HepG2 (cell line): ENCODE results near the gene ZNF506. TPM values are rescaled to one million over a fixed set of nuclear protein-coding genes. Genes with fewer than 3 reads are reported as not detected.

Experiments used
- ARID2 ChIP-seq: sonication (generic); formaldehyde crosslinking; IDR thresholded peaks from 2 replicates; pipeline ENCODE4 v1.8.1; 2022; ENCODE audit warnings: mild to moderate bottlenecking, missing genetic modification reagents, borderline replicate concordance
- CHD2 ChIP-seq: IDR thresholded peaks from 2 replicates; pipeline ENCODE4 v1.6.1; 2011; ENCODE audit warnings: low read depth, low read length, improper control_type of control experiment
- FOXA3 ChIP-seq: IDR thresholded peaks from 2 replicates; pipeline ENCODE4 v1.6.1; 2016; ENCODE audit warnings: missing genetic modification reagents, missing compliant biosample characterization
- FOXC1 ChIP-seq: sonication (generic); formaldehyde crosslinking; IDR thresholded peaks from 2 replicates; pipeline ENCODE4 v1.8.0; 2022; ENCODE audit warnings: mild to moderate bottlenecking, missing genetic modification reagents, borderline replicate concordance
- HNF4G ChIP-seq, 2 experiments: sonication (generic) in 1 of 2; formaldehyde crosslinking in 1 of 2; IDR thresholded peaks; 2 replicates each; pipeline versions ENCODE4 v1.4.0 to v1.6.1; 2011 to 2020; ENCODE audit warnings: borderline replicate concordance in 2 of 2, low read depth in 2 of 2, mild to moderate bottlenecking in 2 of 2, low read length in 1 of 2, missing genetic modification reagents in 1 of 2, moderate library complexity in 1 of 2
- HNRNPK ChIP-seq: fragments of 200-400 bp; formaldehyde crosslinking; IDR thresholded peaks from 2 replicates; pipeline ENCODE4 v1.6.1; 2018; ENCODE audit warnings: low read length, low read depth, moderate library complexity, mild to moderate bottlenecking; ENCODE audit not compliant: poor library complexity, severe bottlenecking
- MBNL3 ChIP-seq: fragments of 250-450 bp; sonication (Bioruptor Pico); conservative IDR thresholded peaks from 2 replicates; pipeline ENCODE4 v1.8.0; 2022; ENCODE audit warnings: mild to moderate bottlenecking, inconsistent platforms
- REL ChIP-seq: sonication (generic); formaldehyde crosslinking; conservative IDR thresholded peaks from 2 replicates; pipeline ENCODE4 v1.8.0; 2022; ENCODE audit warnings: mild to moderate bottlenecking, missing genetic modification reagents, moderate library complexity
- RELA ChIP-seq: sonication (generic); formaldehyde crosslinking; IDR thresholded peaks from 2 replicates; pipeline ENCODE4 v1.4.0; 2020; ENCODE audit warnings: missing genetic modification reagents
- SUZ12 ChIP-seq: fragments of 150-350 bp; IDR thresholded peaks from 2 replicates; pipeline ENCODE4 v1.6.1; 2014; ENCODE audit warnings: low read depth, low read length
- YEATS2 ChIP-seq: sonication (generic); formaldehyde crosslinking; IDR thresholded peaks from 2 replicates; pipeline ENCODE4 v1.4.0; 2020; ENCODE audit warnings: missing genetic modification reagents, borderline replicate concordance
- ZMYM4 ChIP-seq: sonication (generic); formaldehyde crosslinking; IDR thresholded peaks from 2 replicates; pipeline ENCODE4 v1.8.1; 2023; ENCODE audit warnings: mild to moderate bottlenecking, missing genetic modification reagents
- ZNF766 ChIP-seq: sonication (generic); formaldehyde crosslinking; IDR thresholded peaks from 2 replicates; pipeline ENCODE4 v1.5.0; 2020; ENCODE audit warnings: missing genetic modification reagents, borderline replicate concordance
- ZNF768 ChIP-seq: sonication (generic); formaldehyde crosslinking; IDR thresholded peaks from 2 replicates; pipeline ENCODE4 v1.4.0; 2020; ENCODE audit warnings: missing genetic modification reagents
- ZNF781 ChIP-seq: sonication (generic); formaldehyde crosslinking; IDR thresholded peaks from 2 replicates; pipeline ENCODE4 v1.5.1; 2020; ENCODE audit warnings: borderline replicate concordance, mild to moderate bottlenecking, missing genetic modification reagents; ENCODE audit errors: not compliant biosample characterization
- ZNF782 ChIP-seq: sonication (generic); formaldehyde crosslinking; IDR thresholded peaks from 2 replicates; pipeline ENCODE4 v1.4.0; 2020; ENCODE audit warnings: missing genetic modification reagents, mild to moderate bottlenecking, borderline replicate concordance
- polyA plus RNA-seq, 8 experiments: library from polyadenylated mRNA; depleted of rRNA in 3 of 8; stranded (reverse) in 7 of 8; unstranded in 1 of 8; fragments of >200 nt; fragmentation: Illumina TruSeq in 4 of 8; extraction: Trizol in 4 of 8; gene quantifications; 2 replicates each; pipeline versions ENCODE4 v1.2.1 to v1.2.3, GENCODE V29; 2011 to 2016; ENCODE audit warnings: low read depth in 4 of 8, missing spikeins in 1 of 8, mixed read lengths in 1 of 8; ENCODE audit not compliant: insufficient read depth in 1 of 8
- total RNA-seq, 5 experiments: library from RNA; depleted of rRNA; stranded (reverse); fragments of >200 nt; fragmentation: Illumina TruSeq; extraction: Trizol; gene quantifications; 2 replicates each; pipeline ENCODE4 v1.2.3, GENCODE V29; 2016; ENCODE audit warnings: low read depth in 1 of 5
- TF ChIP-seq, protein P1 (sequence below): IDR thresholded peaks from 2 replicates; pipeline ENCODE4 v1.4.0; 2020; ENCODE audit warnings: mild to moderate bottlenecking, missing genetic modification reagents
- TF ChIP-seq, protein P2 (sequence below): sonication (generic); formaldehyde crosslinking; conservative IDR thresholded peaks from 2 replicates; pipeline ENCODE4 v1.4.0; 2020; ENCODE audit warnings: missing genetic modification reagents
- TF ChIP-seq, protein P3 (sequence below): sonication (generic); formaldehyde crosslinking; IDR thresholded peaks from 2 replicates; pipeline ENCODE4 v1.4.0; 2020; ENCODE audit warnings: mild to moderate bottlenecking, low read depth, missing genetic modification reagents
- TF ChIP-seq, protein P4 (sequence below): IDR thresholded peaks from 2 replicates; pipeline ENCODE4 v1.6.1; 2016; ENCODE audit warnings: control low read depth

Gene ZNF506
- total and polyA plus RNA-seq, 2 of the 13 experiments (the other 11 are each of a cell fraction or from before 2014, with no cell fraction given), result not detected

DNA sequence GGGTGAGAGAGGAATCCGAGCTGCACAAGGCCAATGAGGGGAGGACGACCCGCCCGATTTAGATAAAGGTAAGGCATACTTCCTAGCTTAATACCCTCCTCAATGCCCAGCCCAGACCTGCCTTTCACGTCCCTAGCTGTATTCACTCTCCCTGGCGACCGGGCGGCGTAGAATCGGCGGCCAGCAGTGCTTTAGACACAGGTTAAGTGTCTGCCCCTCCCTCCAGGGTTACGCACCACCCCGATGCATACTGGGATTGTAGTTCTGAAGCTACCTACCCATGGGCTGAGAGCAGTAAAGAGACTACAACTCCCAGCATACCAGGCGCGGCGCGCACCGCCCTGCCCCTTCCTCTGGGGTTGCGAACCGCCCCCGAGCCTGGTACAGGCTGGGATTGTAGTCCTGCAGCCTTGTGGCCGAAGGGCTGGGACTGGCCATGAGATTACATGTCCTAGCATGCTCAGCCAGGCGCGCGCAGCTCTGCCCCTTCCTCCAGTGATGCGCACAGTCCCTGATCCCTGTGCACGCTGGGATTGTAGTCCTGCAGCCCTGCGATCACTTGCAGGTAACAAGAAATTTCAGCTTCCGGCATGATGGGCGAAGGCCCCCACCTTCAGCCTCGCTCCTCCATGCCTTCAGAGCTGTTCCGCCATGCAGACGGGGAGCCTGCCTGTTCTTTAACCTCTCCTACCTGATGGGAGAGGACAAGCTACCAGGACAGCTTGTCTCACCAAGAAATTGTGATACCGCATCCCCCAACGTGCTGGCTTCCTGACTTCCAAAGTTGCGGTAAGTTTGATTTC, 45.1 kb downstream of the ZNF506 start (continued):
- TF ChIP-seq, protein P1, sequence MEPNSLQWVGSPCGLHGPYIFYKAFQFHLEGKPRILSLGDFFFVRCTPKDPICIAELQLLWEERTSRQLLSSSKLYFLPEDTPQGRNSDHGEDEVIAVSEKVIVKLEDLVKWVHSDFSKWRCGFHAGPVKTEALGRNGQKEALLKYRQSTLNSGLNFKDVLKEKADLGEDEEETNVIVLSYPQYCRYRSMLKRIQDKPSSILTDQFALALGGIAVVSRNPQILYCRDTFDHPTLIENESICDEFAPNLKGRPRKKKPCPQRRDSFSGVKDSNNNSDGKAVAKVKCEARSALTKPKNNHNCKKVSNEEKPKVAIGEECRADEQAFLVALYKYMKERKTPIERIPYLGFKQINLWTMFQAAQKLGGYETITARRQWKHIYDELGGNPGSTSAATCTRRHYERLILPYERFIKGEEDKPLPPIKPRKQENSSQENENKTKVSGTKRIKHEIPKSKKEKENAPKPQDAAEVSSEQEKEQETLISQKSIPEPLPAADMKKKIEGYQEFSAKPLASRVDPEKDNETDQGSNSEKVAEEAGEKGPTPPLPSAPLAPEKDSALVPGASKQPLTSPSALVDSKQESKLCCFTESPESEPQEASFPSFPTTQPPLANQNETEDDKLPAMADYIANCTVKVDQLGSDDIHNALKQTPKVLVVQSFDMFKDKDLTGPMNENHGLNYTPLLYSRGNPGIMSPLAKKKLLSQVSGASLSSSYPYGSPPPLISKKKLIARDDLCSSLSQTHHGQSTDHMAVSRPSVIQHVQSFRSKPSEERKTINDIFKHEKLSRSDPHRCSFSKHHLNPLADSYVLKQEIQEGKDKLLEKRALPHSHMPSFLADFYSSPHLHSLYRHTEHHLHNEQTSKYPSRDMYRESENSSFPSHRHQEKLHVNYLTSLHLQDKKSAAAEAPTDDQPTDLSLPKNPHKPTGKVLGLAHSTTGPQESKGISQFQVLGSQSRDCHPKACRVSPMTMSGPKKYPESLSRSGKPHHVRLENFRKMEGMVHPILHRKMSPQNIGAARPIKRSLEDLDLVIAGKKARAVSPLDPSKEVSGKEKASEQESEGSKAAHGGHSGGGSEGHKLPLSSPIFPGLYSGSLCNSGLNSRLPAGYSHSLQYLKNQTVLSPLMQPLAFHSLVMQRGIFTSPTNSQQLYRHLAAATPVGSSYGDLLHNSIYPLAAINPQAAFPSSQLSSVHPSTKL (CRISPR knock-in tag), result peak; percentile 60
- TF ChIP-seq HNRNPK (no peak), ARID2 (CRISPR knock-in tag) (peak; percentile 75; the same call in 1 of the 2 replicates), FOXA3 (peak; percentile 12; the same call in 1 of the 2 replicates), REL (CRISPR knock-in tag) (no peak), ZNF768 (CRISPR knock-in tag) (no peak), SUZ12 (peak; percentile 88), CHD2 (no peak), MBNL3 (CRISPR knock-in tag) (no peak), HNF4G (IDR thresholded peaks at IDR 0.05; ENCODE audit: borderline replicate concordance, low read depth, low read length) (no peak; the same call in 1 of the 2 replicates), HNF4G (CRISPR knock-in tag; IDR thresholded peaks at IDR 0.05; ENCODE audit: borderline replicate concordance, low read depth) (no peak), ZNF781 (CRISPR knock-in tag) (no peak), ZNF782 (peak; percentile 49; the same call in 1 of the 2 replicates), ZNF766 (CRISPR knock-in tag) (0 out of 2 replicates have a peak, but pooled peaks have one; percentile 64), RELA (CRISPR knock-in tag) (no peak), ZMYM4 (CRISPR knock-in tag) (peak; percentile 83; the same call in 1 of the 2 replicates), YEATS2 (CRISPR knock-in tag) (peak; percentile 85; the same call in 1 of the 2 replicates), FOXC1 (CRISPR knock-in tag) (peak; percentile 65; the same call in 1 of the 2 replicates)
- TF ChIP-seq, protein P2, sequence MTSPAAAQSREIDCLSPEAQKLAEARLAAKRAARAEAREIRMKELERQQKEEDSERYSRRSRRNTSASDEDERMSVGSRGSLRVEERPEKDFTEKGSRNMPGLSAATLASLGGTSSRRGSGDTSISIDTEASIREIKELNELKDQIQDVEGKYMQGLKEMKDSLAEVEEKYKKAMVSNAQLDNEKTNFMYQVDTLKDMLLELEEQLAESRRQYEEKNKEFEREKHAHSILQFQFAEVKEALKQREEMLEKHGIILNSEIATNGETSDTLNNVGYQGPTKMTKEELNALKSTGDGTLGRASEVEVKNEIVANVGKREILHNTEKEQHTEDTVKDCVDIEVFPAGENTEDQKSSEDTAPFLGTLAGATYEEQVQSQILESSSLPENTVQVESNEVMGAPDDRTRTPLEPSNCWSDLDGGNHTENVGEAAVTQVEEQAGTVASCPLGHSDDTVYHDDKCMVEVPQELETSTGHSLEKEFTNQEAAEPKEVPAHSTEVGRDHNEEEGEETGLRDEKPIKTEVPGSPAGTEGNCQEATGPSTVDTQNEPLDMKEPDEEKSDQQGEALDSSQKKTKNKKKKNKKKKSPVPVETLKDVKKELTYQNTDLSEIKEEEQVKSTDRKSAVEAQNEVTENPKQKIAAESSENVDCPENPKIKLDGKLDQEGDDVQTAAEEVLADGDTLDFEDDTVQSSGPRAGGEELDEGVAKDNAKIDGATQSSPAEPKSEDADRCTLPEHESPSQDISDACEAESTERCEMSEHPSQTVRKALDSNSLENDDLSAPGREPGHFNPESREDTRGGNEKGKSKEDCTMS (CRISPR knock-in tag), result no peak
- TF ChIP-seq, protein P3, sequence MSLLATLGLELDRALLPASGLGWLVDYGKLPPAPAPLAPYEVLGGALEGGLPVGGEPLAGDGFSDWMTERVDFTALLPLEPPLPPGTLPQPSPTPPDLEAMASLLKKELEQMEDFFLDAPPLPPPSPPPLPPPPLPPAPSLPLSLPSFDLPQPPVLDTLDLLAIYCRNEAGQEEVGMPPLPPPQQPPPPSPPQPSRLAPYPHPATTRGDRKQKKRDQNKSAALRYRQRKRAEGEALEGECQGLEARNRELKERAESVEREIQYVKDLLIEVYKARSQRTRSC (CRISPR knock-in tag), result 0 out of 2 replicates have a peak, but pooled peaks have one; percentile 44
- TF ChIP-seq, protein P4, sequence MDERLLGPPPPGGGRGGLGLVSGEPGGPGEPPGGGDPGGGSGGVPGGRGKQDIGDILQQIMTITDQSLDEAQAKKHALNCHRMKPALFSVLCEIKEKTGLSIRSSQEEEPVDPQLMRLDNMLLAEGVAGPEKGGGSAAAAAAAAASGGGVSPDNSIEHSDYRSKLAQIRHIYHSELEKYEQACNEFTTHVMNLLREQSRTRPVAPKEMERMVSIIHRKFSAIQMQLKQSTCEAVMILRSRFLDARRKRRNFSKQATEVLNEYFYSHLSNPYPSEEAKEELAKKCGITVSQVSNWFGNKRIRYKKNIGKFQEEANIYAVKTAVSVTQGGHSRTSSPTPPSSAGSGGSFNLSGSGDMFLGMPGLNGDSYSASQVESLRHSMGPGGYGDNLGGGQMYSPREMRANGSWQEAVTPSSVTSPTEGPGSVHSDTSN (CRISPR knock-in tag), result no peak
